PC-9 (cell line): ENCODE measurements around the gene CACNA1D. TPM values are rescaled to one million over a fixed set of nuclear protein-coding genes. Genes with fewer than 3 reads are reported as not detected.

ENCODE experiments used
- BruUV-seq: library from RNA; stranded (reverse); fragments of 400-500 nt; replicated peaks from 2 replicates; lab custom pipeline; 2021; lab: Mats Ljungman, UMichigan
- CTCF ChIA-PET: fragments of 300-600 bp; sonication (Branson Sonifier 250); formaldehyde crosslinking; loops from one replicate; lab custom pipeline; 2022; ENCODE audit warnings: antibody characterized with exemption; lab: Charles Lee
- POLR2A ChIA-PET: fragments of 300-600 bp; sonication (Branson Sonifier 250); formaldehyde crosslinking; loops from one replicate; lab custom pipeline; 2022; ENCODE audit warnings: antibody characterized with exemption; ENCODE audit not compliant: unreplicated experiment; lab: Charles Lee
- DNase-seq, 2 experiments: peaks; one replicate each; pipeline versions ENCODE4 v3.0.0 to v3.0.0-alpha.2; 2015 to 2022; ENCODE audit warnings: mixed read lengths in 1 of 2
- H2AFZ ChIP-seq: fragments of 200-600 bp; sonication (generic); 2 replicates; pipeline ENCODE4 v1.8.1; 2017; ENCODE audit warnings: antibody characterized with exemption
- H3F3A ChIP-seq: fragments of 200-600 bp; sonication (generic); 2 replicates; pipeline ENCODE4 v1.8.1; 2017; ENCODE audit warnings: antibody characterized with exemption, mild to moderate bottlenecking, low read depth; ENCODE audit not compliant: insufficient read depth
- H3K27ac ChIP-seq: fragments of 200-600 bp; sonication (generic); 2 replicates; pipeline ENCODE4 v1.6.1; 2016; ENCODE audit warnings: mixed run types
- H3K27me3 ChIP-seq: fragments of 200-600 bp; sonication (generic); 2 replicates; pipeline ENCODE4 v1.6.1; 2016; ENCODE audit warnings: low read depth, mixed run types; ENCODE audit not compliant: insufficient read depth
- H3K36me3 ChIP-seq: fragments of 200-600 bp; sonication (generic); 2 replicates; pipeline ENCODE4 v1.6.1; 2016; ENCODE audit warnings: low read depth, mixed run types
- H3K4me1 ChIP-seq: fragments of 200-600 bp; sonication (generic); replicated peaks from 2 replicates; pipeline ENCODE4 v1.6.1; 2016; ENCODE audit warnings: mixed run types; ENCODE audit not compliant: insufficient read depth
- H3K4me2 ChIP-seq: fragments of 200-600 bp; sonication (generic); 2 replicates; pipeline ENCODE4 v1.6.1; 2017; ENCODE audit warnings: mixed run types
- H3K4me3 ChIP-seq: fragments of 200-600 bp; sonication (generic); 2 replicates; pipeline ENCODE4 v1.6.1; 2016; ENCODE audit warnings: mixed run types
- H3K79me2 ChIP-seq: fragments of 200-600 bp; sonication (generic); 2 replicates; pipeline ENCODE4 v1.6.1; 2017; ENCODE audit warnings: low read depth, mixed run types
- H3K9me2 ChIP-seq: fragments of 200-600 bp; sonication (generic); 2 replicates; pipeline ENCODE4 v1.8.1; 2017; ENCODE audit warnings: mild to moderate bottlenecking; ENCODE audit not compliant: insufficient read depth
- H3K9me3 ChIP-seq: fragments of 200-600 bp; sonication (generic); 2 replicates; pipeline ENCODE4 v1.8.1; 2016; ENCODE audit warnings: low read depth; ENCODE audit not compliant: insufficient read depth
- H4K20me1 ChIP-seq: fragments of 200-600 bp; sonication (generic); 2 replicates; pipeline ENCODE4 v1.8.1; 2017; ENCODE audit not compliant: insufficient read depth
- EZH2 ChIP-seq: fragments of 200-600 bp; sonication (generic); IDR thresholded peaks from 2 replicates; pipeline ENCODE4 v1.8.0; 2017; ENCODE audit warnings: antibody characterized with exemption, low read depth
- intact Hi-C: fragments of 100-400 bp; cut with micrococcal nuclease; formaldehyde crosslinking; loops from one replicate; pipeline ENCODE4 v1.10.0; 2022; ENCODE audit not compliant: unreplicated experiment
- total RNA-seq: library from RNA; stranded (reverse); gene quantifications from 2 replicates; pipeline ENCODE4 v1.2.3, GENCODE V29; 2021
- TF ChIP-seq, protein P1 (sequence below): fragments of 200-600 bp; sonication (generic); conservative IDR thresholded peaks from 2 replicates; pipeline ENCODE4 v1.6.1; 2017; ENCODE audit warnings: mixed run types, antibody characterized with exemption, mild to moderate bottlenecking, moderate library complexity

The CACNA1D gene
- total RNA-seq, 1 experiment from 2014 or later: not detected

- DNase-seq: no peak
- Histone ChIP-seq H3F3A (no peaks in the 10 kb centered on the region), H4K20me1 (no peaks in the 10 kb centered on the region), H3K27me3 (peaks cover 15% of the 10 kb centered on the region), H3K9me3 (no peaks in the 10 kb centered on the region), H3K27ac (no peak overlapping the region), H2AFZ (no peak overlapping the region), H3K4me2 (no peak overlapping the region), H3K79me2 (no peaks in the 10 kb centered on the region), H3K4me1 (no peaks in the 10 kb centered on the region), H3K9me2 (no peaks in the 10 kb centered on the region), H3K36me3 (no peaks in the 10 kb centered on the region), H3K4me3 (no peak overlapping the region)
- POLR2A ChIA-PET: no interaction called here
- TF ChIP-seq, protein P1, sequence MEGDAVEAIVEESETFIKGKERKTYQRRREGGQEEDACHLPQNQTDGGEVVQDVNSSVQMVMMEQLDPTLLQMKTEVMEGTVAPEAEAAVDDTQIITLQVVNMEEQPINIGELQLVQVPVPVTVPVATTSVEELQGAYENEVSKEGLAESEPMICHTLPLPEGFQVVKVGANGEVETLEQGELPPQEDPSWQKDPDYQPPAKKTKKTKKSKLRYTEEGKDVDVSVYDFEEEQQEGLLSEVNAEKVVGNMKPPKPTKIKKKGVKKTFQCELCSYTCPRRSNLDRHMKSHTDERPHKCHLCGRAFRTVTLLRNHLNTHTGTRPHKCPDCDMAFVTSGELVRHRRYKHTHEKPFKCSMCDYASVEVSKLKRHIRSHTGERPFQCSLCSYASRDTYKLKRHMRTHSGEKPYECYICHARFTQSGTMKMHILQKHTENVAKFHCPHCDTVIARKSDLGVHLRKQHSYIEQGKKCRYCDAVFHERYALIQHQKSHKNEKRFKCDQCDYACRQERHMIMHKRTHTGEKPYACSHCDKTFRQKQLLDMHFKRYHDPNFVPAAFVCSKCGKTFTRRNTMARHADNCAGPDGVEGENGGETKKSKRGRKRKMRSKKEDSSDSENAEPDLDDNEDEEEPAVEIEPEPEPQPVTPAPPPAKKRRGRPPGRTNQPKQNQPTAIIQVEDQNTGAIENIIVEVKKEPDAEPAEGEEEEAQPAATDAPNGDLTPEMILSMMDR: no peak
- TF ChIP-seq EZH2: no peak
- no TSS peak for BruUV-seq
- CTCF ChIA-PET: interaction anchor here (0.6 kb wide), 1 partner anchor 1102 kb away, joined by 3 read pairs; no protein-coding TSS in a partner anchor
- intact Hi-C loops: no loop called here
Observed at GRCh38 chr3:53490459-53490968, 3.9 kb upstream of the CACNA1D start.

DNA sequence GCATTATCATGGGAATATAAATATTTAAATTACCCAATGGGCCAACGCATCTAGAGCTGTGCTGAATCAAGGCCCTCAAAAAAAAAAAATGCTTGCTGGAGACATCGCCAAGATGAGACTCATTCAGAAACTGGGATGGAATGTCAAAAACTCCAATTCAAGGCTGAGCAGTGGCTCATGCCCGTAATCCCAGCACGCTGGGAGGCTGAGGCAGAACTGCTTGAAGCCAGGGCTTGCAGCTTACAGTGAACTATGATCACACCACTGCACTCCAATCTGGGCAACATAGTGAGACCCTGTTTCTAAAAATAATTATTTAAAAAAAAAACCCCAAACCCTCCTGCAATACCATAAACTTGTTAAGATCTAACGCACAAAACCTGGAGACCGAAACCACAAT lies 3.1 kb upstream of the CACNA1D start:
- TF ChIP-seq, protein P1: no peak
- no peak for TF ChIP-seq EZH2
- intact Hi-C loops: no loop called here
- Histone ChIP-seq H3K36me3 (no peaks in the 10 kb centered on the region), H2AFZ (no peak overlapping the region), H3K9me2 (no peaks in the 10 kb centered on the region), H3K4me3 (no peak overlapping the region), H3K27ac (no peak overlapping the region), H3K9me3 (no peaks in the 10 kb centered on the region), H3K27me3 (peaks cover 16% of the 10 kb centered on the region), H3K4me1 (no peaks in the 10 kb centered on the region), H4K20me1 (no peaks in the 10 kb centered on the region), H3K79me2 (no peaks in the 10 kb centered on the region), H3F3A (no peaks in the 10 kb centered on the region), H3K4me2 (no peak overlapping the region)
- ChIA-PET CTCF (interaction anchor here (0.6 kb wide), 1 partner anchor 1102 kb away, joined by 3 read pairs; no protein-coding TSS in a partner anchor), POLR2A (no interaction called here)
- BruUV-seq: no TSS peak
- DNase-seq: no peak

GRCh38 chr3:53493595-53493962 lies 832 bp upstream of the CACNA1D start:
- intact Hi-C loops: no loop called here
- no peak overlapping the region for H3K4me3 ChIP-seq
- H3K36me3 ChIP-seq: no peaks in the 10 kb centered on the region
- no peaks in the 10 kb centered on the region for H3F3A ChIP-seq
- no peaks in the 10 kb centered on the region for H3K9me3 ChIP-seq
- H3K79me2 ChIP-seq: no peaks in the 10 kb centered on the region
- no peak for DNase-seq
- H3K27ac ChIP-seq: no peak overlapping the region
- H2AFZ ChIP-seq: no peak overlapping the region
- CTCF ChIA-PET: no interaction called here
- H3K4me1 ChIP-seq: no peaks in the 10 kb centered on the region
- no peaks in the 10 kb centered on the region for H4K20me1 ChIP-seq
- H3K9me2 ChIP-seq: no peaks in the 10 kb centered on the region
- no peak overlapping the region for H3K4me2 ChIP-seq
- TF ChIP-seq EZH2: no peak
- TF ChIP-seq, protein P1: no peak
- no TSS peak for BruUV-seq
- POLR2A ChIA-PET: no interaction called here
- peaks cover 37% of the 10 kb centered on the region for H3K27me3 ChIP-seq
